Measurements from ENCODE around the gene MED27.
A peak's percentile ranks its signal among the peaks of the same experiment; 100 is the strongest.

MED27 gene

GRCh38 chr9:132003896-132004295, 75.8 kb downstream of the MED27 start:
- DNase-seq (ENCODE audit: low read depth) = no peak
- TF ChIP-seq, protein P1, sequence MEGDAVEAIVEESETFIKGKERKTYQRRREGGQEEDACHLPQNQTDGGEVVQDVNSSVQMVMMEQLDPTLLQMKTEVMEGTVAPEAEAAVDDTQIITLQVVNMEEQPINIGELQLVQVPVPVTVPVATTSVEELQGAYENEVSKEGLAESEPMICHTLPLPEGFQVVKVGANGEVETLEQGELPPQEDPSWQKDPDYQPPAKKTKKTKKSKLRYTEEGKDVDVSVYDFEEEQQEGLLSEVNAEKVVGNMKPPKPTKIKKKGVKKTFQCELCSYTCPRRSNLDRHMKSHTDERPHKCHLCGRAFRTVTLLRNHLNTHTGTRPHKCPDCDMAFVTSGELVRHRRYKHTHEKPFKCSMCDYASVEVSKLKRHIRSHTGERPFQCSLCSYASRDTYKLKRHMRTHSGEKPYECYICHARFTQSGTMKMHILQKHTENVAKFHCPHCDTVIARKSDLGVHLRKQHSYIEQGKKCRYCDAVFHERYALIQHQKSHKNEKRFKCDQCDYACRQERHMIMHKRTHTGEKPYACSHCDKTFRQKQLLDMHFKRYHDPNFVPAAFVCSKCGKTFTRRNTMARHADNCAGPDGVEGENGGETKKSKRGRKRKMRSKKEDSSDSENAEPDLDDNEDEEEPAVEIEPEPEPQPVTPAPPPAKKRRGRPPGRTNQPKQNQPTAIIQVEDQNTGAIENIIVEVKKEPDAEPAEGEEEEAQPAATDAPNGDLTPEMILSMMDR (IDR thresholded peaks at IDR 0.05; ENCODE audit: low read depth, low read length, missing control alignments) = no peak
- in situ Hi-C loops (cut with HindIII; ENCODE audit: low sequenced_read_pairs) = no loop called here
- H3K4me3 ChIP-seq (ENCODE audit: low read depth, low read length) = no peak overlapping the region

DNA sequence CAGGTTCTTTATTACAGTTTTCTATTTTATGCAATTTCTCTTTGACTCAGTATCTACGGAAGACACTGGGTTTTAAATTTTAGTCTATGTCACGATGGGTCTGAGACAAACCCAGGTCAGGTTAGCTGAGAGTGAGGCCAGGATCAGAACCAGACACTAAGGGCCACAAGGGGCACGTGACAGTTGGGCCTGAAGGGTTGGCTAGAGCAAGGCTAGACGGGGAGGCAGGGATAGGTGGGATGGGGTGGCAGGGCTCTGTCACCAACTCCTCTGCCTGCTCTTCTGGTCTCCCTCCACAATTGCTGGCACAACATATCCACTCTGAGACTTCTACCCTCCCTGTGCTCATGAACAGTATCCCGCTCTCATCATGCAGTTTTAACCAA, 76.4 kb downstream of the MED27 start:
- TF ChIP-seq, protein P1 (IDR thresholded peaks at IDR 0.05; ENCODE audit: low read depth, low read length, missing control alignments) = no peak
- no peak for DNase-seq (ENCODE audit: low read depth)
- in situ Hi-C loops (cut with HindIII; ENCODE audit: low sequenced_read_pairs) = no loop called here
- H3K4me3 ChIP-seq (ENCODE audit: low read depth, low read length) = no peak overlapping the region

GRCh38 chr9:132002643-132003318, 76.9 kb downstream of the MED27 start:
- DNase-seq (ENCODE audit: low read depth) = no peak
- in situ Hi-C loops (cut with HindIII; ENCODE audit: low sequenced_read_pairs) = no loop called here
- TF ChIP-seq, protein P1 (IDR thresholded peaks at IDR 0.05; ENCODE audit: low read depth, low read length, missing control alignments) = no peak
- no peak overlapping the region for H3K4me3 ChIP-seq (ENCODE audit: low read depth, low read length)

GRCh38 chr9:132001567-132001966, 78.1 kb downstream of the MED27 start:
- TF ChIP-seq, protein P1 (IDR thresholded peaks at IDR 0.05; ENCODE audit: low read depth, low read length, missing control alignments) = no peak
- in situ Hi-C loops (cut with HindIII; ENCODE audit: low sequenced_read_pairs) = no loop called here
- H3K4me3 ChIP-seq (ENCODE audit: low read depth, low read length) = no peak overlapping the region
- DNase-seq (ENCODE audit: low read depth) = no peak

DNA sequence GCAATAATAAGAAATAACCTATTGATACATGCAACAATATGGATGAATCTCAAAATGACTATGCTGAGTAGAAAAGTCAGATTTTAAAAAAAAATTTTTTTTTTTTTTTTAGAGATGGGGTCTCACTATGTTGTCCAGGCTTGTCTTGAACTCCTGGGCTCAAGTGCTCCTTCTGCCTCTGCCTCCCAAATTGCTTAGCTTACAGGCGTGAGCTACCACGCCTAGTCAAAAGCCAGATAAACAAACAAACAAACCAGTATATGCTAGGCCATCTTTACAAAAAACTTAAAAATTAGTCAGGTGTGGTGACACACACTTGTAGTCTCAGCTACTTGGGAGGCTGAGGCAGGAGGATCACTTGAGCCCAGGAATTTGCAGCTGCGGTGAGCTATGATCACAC, 79.0 kb downstream of the MED27 start:
- in situ Hi-C loops (cut with HindIII; ENCODE audit: low sequenced_read_pairs) = no loop called here
- no peak for DNase-seq (ENCODE audit: low read depth)
- no peak overlapping the region for H3K4me3 ChIP-seq (ENCODE audit: low read depth, low read length)
- TF ChIP-seq, protein P1 (IDR thresholded peaks at IDR 0.05; ENCODE audit: low read depth, low read length, missing control alignments) = no peak

DNA sequence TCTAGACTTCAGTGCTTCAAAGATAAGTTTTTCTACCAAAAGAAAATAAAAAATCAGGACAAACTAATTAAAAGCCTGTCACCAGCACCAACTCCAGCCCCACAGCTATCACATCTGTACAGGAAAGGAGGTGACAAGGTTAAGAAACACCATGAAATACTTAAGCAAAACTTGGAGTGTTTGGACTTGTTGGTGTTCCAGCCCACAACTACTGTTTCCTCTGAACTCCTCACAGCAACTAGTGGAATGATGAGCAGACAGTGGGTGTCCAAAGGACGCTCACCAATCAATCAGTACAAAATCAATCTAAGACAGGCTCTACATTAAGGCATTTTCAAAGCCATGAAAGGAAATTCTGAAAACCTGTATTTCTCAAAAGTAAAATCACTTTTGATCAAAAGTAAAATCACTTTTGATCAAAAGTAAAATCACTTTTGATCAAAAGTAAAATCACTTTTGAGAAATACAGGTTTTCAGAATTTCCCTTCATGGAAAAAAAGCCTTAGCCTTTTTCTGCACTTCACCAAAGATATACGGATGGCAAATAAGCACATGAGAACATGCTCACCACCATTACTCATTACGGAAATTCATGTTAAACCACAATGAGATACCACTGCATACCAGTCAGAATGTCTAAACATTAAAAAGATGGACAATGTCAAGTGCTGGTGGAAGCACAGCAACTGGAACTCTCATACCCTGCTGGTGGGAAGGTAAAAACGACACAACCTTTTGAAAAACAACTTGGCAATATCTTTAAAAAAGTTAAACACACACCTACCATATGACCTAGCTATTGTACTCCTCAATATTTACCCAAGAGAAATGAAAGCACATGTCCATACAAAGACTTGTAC, 79.7 kb downstream of the MED27 start:
- TF ChIP-seq, protein P1 (IDR thresholded peaks at IDR 0.05; ENCODE audit: low read depth, low read length, missing control alignments) = no peak
- in situ Hi-C loops (cut with HindIII; ENCODE audit: low sequenced_read_pairs) = no loop called here
- H3K4me3 ChIP-seq (ENCODE audit: low read depth, low read length) = no peak overlapping the region
- DNase-seq (ENCODE audit: low read depth) = peak; percentile 50
